Measurements from ENCODE around the gene PPP4C.

PPP4C gene

DNA sequence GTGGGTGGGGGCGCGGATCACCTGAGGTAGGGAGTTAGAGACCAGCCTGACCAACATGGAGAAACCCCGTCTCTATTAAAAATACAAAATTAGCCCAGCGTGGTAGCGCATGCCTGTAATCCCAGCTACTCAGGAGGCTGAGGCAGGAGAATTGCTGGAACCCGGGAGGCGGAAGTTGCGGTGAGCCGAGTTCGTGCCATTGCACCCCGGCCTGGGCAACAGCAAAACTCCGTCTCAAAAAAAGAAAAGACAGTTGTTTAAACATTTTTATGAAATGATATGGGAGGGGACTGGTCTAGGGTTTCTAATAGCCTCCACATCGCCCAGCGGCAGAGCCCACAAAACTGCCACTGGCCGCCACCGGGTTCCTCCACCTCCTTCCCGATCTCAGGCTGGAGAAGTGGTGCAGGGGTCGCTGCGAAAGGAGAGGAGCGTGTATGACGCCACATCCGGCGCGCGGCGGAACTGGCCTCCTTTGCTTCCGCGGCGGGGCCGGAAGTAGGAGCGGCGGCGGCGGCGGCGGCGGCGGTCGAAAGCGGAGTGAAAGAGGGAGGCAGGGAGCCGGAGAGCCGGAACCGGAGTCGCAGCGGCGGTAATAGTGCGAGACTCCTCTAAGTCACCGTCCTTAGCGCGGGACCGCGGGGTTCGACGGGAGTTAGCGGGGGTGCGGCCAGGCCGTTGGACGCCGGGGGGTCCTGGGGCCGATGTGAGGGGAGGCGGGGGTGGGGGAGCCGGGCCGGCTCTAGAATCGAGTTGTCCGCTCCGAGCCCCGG is at the start of gene PPP4C:
PPP4C (plus strand) TSS at position 492 of the 773 bp plus-strand sequence. CDS start 384 bp downstream, outside the sequence.
- H3K4me3 ChIP-seq (ENCODE audit: low read depth, low read length) = peak within 1 kb of the TSS; percentile 73
- TF ChIP-seq, protein P1, sequence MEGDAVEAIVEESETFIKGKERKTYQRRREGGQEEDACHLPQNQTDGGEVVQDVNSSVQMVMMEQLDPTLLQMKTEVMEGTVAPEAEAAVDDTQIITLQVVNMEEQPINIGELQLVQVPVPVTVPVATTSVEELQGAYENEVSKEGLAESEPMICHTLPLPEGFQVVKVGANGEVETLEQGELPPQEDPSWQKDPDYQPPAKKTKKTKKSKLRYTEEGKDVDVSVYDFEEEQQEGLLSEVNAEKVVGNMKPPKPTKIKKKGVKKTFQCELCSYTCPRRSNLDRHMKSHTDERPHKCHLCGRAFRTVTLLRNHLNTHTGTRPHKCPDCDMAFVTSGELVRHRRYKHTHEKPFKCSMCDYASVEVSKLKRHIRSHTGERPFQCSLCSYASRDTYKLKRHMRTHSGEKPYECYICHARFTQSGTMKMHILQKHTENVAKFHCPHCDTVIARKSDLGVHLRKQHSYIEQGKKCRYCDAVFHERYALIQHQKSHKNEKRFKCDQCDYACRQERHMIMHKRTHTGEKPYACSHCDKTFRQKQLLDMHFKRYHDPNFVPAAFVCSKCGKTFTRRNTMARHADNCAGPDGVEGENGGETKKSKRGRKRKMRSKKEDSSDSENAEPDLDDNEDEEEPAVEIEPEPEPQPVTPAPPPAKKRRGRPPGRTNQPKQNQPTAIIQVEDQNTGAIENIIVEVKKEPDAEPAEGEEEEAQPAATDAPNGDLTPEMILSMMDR (IDR thresholded peaks at IDR 0.05; ENCODE audit: borderline replicate concordance, insufficient read depth, low read depth, low read length) = no peak

- TF ChIP-seq, protein P1 (IDR thresholded peaks at IDR 0.05; ENCODE audit: borderline replicate concordance, insufficient read depth, low read depth, low read length) = no peak
- H3K4me3 ChIP-seq (ENCODE audit: low read depth, low read length) = no peak overlapping the region
Measured at GRCh38 chr16:30026449-30026848, 49.3 kb upstream of the PPP4C start.

DNA sequence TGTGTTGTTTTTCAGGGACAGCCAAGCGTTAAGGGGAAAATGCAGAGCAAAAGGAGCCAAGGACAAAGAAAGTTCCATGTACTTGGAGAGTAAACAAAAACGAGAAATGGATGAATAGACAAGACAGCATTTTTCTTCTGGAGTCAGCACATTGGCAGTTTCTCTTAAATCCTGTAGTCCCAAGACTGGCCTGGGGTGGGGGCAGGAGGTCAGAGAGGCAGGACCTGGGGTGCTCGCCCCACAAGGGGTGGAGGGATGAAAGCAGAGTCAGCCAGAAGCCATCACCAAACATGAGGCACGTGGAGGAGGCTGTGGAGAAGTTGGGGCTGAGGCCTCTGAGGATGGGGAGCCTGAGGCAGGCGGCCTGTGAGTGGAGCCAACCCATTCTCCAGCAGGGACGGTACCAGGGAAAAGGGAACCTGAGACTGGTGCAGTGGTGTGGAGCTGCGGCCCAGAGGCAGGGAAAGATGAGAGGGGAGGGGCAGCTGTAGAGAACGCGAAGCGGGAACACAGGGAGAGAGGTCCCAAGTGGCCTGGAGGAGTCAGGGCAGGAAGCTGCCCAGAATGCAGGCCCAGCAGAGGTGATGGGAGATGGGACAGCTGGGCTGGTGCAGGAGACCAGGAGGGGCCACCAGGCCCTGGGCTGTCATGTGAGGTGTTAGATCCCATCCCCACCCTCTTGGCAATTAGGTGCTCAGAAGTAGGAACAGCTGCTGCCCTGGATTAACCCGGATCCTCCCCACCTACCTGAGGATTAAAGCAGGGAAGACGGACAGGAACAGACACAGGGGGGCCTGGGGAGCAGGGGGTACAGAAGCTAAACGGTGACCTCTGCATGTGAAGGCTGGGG is 48.0 kb upstream of the PPP4C start:
- TF ChIP-seq, protein P1 (IDR thresholded peaks at IDR 0.05; ENCODE audit: borderline replicate concordance, insufficient read depth, low read depth, low read length) = no peak

DNA sequence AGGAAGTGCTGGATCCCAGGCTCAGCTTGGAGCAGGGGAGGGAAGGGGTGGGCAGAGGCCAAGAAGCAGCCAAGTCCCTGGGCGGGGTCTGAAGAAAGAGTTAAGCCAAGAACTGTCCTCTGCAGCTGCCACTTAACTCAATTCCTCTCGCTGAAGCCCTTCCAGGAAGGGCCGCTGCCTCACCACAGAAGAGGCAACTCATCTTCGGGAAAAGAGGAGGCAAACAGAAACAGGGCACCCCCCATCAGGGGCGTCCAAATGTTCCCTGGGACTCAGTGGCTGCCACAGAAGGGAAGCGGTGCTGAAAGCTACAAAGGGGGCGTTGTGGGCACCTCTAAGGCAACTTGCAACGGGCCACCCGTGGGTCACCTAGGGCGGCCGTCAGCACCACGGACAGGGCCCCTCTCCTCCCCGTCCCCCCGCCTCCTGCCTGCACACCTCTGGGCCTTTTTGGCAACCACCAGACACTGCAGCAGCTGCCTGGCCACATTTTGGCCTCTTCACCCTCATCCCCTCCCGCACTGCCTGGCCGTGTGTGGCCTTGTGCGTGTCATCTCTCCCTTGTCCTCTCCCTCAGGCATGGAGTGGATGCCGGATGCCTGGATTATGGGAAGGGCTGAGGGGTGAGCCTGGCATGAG is 47.2 kb upstream of the PPP4C start:
- H3K4me3 ChIP-seq (ENCODE audit: low read depth, low read length) = no peak overlapping the region
- TF ChIP-seq, protein P1 (IDR thresholded peaks at IDR 0.05; ENCODE audit: borderline replicate concordance, insufficient read depth, low read depth, low read length) = no peak

More for the DNA sequence above, 48.0 kb upstream of the PPP4C start:
- H3K4me3 ChIP-seq (ENCODE audit: low read depth, low read length) = no peak overlapping the region

GRCh38 chr16:30030011-30030685 is 45.6 kb upstream of the PPP4C start:
- H3K4me3 ChIP-seq (ENCODE audit: low read depth, low read length) = no peak overlapping the region
- TF ChIP-seq, protein P1 (IDR thresholded peaks at IDR 0.05; ENCODE audit: borderline replicate concordance, insufficient read depth, low read depth, low read length) = no peak

- no peak within 1 kb of the TSS for H3K4me3 ChIP-seq (ENCODE audit: low read depth, low read length)
Measured at GRCh38 chr16:30030841-30031413, 44.9 kb upstream of the PPP4C start, which contains the start of gene TLCD3B. Gene TLCD3B (minus strand): TSS chr16:30031271. CDS start chr16:30030527, 744 bp downstream.

More at GRCh38 chr16:30030841-30031413, 44.9 kb upstream of the PPP4C start, which contains the start of gene TLCD3B:
- TF ChIP-seq, protein P1 (IDR thresholded peaks at IDR 0.05; ENCODE audit: borderline replicate concordance, insufficient read depth, low read depth, low read length) = no peak
